K562 (cell line): ENCODE measurements around the gene COX15. TPM values are rescaled to one million over a fixed set of nuclear protein-coding genes. Genes with fewer than 3 reads are reported as not detected.

Source experiments
- ATAC-seq: fragments of 200-7000 bp; cut with Tn5 transposase; 3 replicates; pipeline ENCODE4 v1.9.1; 2020; ENCODE audit warnings: moderate library complexity
- BruUV-seq: library from RNA; stranded (reverse); fragments of 400-500 nt; replicated peaks from 2 replicates; lab custom pipeline; 2021; lab: Mats Ljungman, UMichigan
- CTCF ChIA-PET: fragments of 300-600 bp; formaldehyde crosslinking; extraction: SDS; loops from one replicate; lab custom pipeline; 2021; ENCODE audit warnings: low intra/inter-chr PET ratio; lab: Yijun Ruan, JAX
- POLR2A ChIA-PET: fragments of 300-600, 350-650 bp; sonication (Branson Sonifier 250); formaldehyde crosslinking; extraction: SDS; loops from one replicate; lab custom pipeline; 2021; ENCODE audit warnings: antibody characterized with exemption, inconsistent platforms; lab: Yijun Ruan, JAX
- DNase-seq, 4 experiments: peaks; one replicate each; pipeline versions ENCODE4 v3.0.0 to v3.0.0-alpha.2; 2011 to 2018; ENCODE audit warnings: low spot score in 3 of 4, mixed read lengths in 3 of 4; ENCODE audit errors: extremely low read depth in 1 of 4
- FAIRE-seq: peaks from 2 replicates; lab custom pipeline; 2011; peaks lifted over from hg19 to GRCh38; lab: Jason Lieb, UNC
- H2AFZ ChIP-seq: 2 replicates; pipeline ENCODE4 v1.6.0; 2011; ENCODE audit warnings: low read depth, low read length, control low read depth, inconsistent platforms
- H3K27ac ChIP-seq: fragments of 200-600 bp; 3 replicates; pipeline ENCODE4 v1.8.0; 2011; ENCODE audit warnings: low read depth, mild to moderate bottlenecking, control low read depth, inconsistent platforms, low read length, moderate library complexity, mixed read lengths; ENCODE audit errors: extremely low read depth
- H3K27me3 ChIP-seq, 2 experiments: fragments of 300-600 bp in 1 of 2; 2 replicates in 1 of 2; 3 replicates in 1 of 2; pipeline versions ENCODE4 v1.6.0 to v1.8.0; 2011; ENCODE audit warnings: inconsistent platforms in 2 of 2, low read length in 2 of 2, mild to moderate bottlenecking in 1 of 2, mixed read lengths in 1 of 2, moderate library complexity in 1 of 2; ENCODE audit not compliant: control insufficient read depth in 2 of 2, insufficient read depth in 2 of 2
- H3K36me3 ChIP-seq: fragments of 300-600 bp; 3 replicates; pipeline ENCODE4 v1.8.0; 2011; ENCODE audit warnings: mild to moderate bottlenecking, low read length, inconsistent platforms; ENCODE audit not compliant: control insufficient read depth, insufficient read depth
- H3K4me1 ChIP-seq, 2 experiments: fragments of 200-600 bp in 1 of 2; replicated peaks in 1 of 2; 2 replicates in 1 of 2; 3 replicates in 1 of 2; pipeline versions ENCODE4 v1.5.1 to v1.8.0; 2011; ENCODE audit warnings: inconsistent platforms in 2 of 2, low read length in 2 of 2, mild to moderate bottlenecking in 1 of 2, mixed read lengths in 1 of 2, moderate library complexity in 1 of 2; ENCODE audit not compliant: control insufficient read depth in 2 of 2, insufficient read depth in 2 of 2
- H3K4me2 ChIP-seq: 2 replicates; pipeline ENCODE4 v1.6.1; 2011; ENCODE audit warnings: low read length, control low read depth, inconsistent platforms, mixed read lengths; ENCODE audit not compliant: insufficient read depth
- H3K4me3 ChIP-seq: fragments of 200-600 bp; sonication (generic), shearing (Covaris generic); 2 replicates; pipeline ENCODE4 v1.5.1; 2016; ENCODE audit warnings: control low read depth, inconsistent platforms
- H3K79me2 ChIP-seq: fragments of 200-600 bp; 3 replicates; pipeline ENCODE4 v1.8.0; 2011; ENCODE audit warnings: low read length, inconsistent platforms; ENCODE audit not compliant: control insufficient read depth, insufficient read depth
- H3K9ac ChIP-seq, 2 experiments: 2 replicates each; pipeline versions ENCODE4 v1.6.0 to v1.6.1; 2011; ENCODE audit warnings: low read depth in 2 of 2, low read length in 2 of 2, control low read depth in 1 of 2, inconsistent platforms in 1 of 2, mild to moderate bottlenecking in 1 of 2, mixed read lengths in 1 of 2; ENCODE audit not compliant: insufficient read depth in 1 of 2
- H3K9me1 ChIP-seq: one replicate; pipeline ENCODE4 v1.6.0; 2011; ENCODE audit warnings: inconsistent platforms, mild to moderate bottlenecking, low read length, moderate library complexity; ENCODE audit not compliant: control insufficient read depth, insufficient read depth
- H3K9me3 ChIP-seq: replicated peaks from 2 replicates; pipeline ENCODE4 v1.5.1; 2011; ENCODE audit warnings: low read depth, low read length, inconsistent platforms; ENCODE audit not compliant: control insufficient read depth, insufficient read depth
- H4K20me1 ChIP-seq: replicated peaks from 2 replicates; pipeline ENCODE4 v1.6.1; 2011; ENCODE audit warnings: low read length, inconsistent platforms, mixed read lengths; ENCODE audit not compliant: control insufficient read depth, insufficient read depth
- ATF7 ChIP-seq: fragments of 450-650 bp; IDR thresholded peaks from 2 replicates; pipeline ENCODE4 v1.7.1; 2014; ENCODE audit warnings: mild to moderate bottlenecking, moderate library complexity
- C11orf30 ChIP-seq: fragments of 450-650 bp; IDR thresholded peaks from 2 replicates; pipeline ENCODE4 v1.6.1; 2016; ENCODE audit warnings: low read depth, mild to moderate bottlenecking
- DPF2 ChIP-seq: fragments of 450-650 bp; IDR thresholded peaks from 2 replicates; pipeline ENCODE4 v1.6.1; 2016
- EHMT2 ChIP-seq: fragments of 450-650 bp; IDR thresholded peaks from 2 replicates; pipeline ENCODE4 v1.6.1; 2018; ENCODE audit warnings: antibody characterized with exemption
- FOSL1 ChIP-seq: fragments of 200-800 bp; sonication (Bioruptor generic); conservative IDR thresholded peaks from 2 replicates; pipeline ENCODE4 v1.6.1; 2016; ENCODE audit warnings: missing genetic modification characterization, missing compliant biosample characterization
- GATAD2A ChIP-seq: fragments of 450-650 bp; IDR thresholded peaks from 2 replicates; pipeline ENCODE4 v1.6.1; 2017
- GTF2A2 ChIP-seq: IDR thresholded peaks from 2 replicates; pipeline ENCODE4 v1.6.1; 2016; ENCODE audit warnings: mild to moderate bottlenecking, missing genetic modification characterization, missing compliant biosample characterization
- HDAC2 ChIP-seq: fragments of 450-650 bp; IDR thresholded peaks from 2 replicates; pipeline ENCODE4 v1.6.1; 2016; ENCODE audit warnings: mild to moderate bottlenecking
- KAT7 ChIP-seq: sonication (generic); formaldehyde crosslinking; IDR thresholded peaks from 2 replicates; pipeline ENCODE4 v1.8.0; 2022; ENCODE audit warnings: missing genetic modification reagents, mild to moderate bottlenecking, borderline replicate concordance
- KDM1A ChIP-seq, 2 experiments: fragments of 450-650 bp; IDR thresholded peaks; 2 replicates each; pipeline ENCODE4 v1.6.1; 2016; ENCODE audit warnings: mild to moderate bottlenecking in 2 of 2
- MEIS2 ChIP-seq: fragments of 450-650 bp; IDR thresholded peaks from 2 replicates; pipeline ENCODE4 v1.6.1; 2014; ENCODE audit warnings: mild to moderate bottlenecking; ENCODE audit not compliant: partially characterized antibody
- NCOA4 ChIP-seq: fragments of 450-650 bp; IDR thresholded peaks from 2 replicates; pipeline ENCODE4 v1.6.1; 2018; ENCODE audit warnings: mild to moderate bottlenecking; ENCODE audit not compliant: partially characterized antibody
- NELFE ChIP-seq: IDR thresholded peaks from 2 replicates; pipeline ENCODE4 v1.6.1; 2011; ENCODE audit warnings: mild to moderate bottlenecking; ENCODE audit not compliant: insufficient read depth, insufficient read length
- NFE2 ChIP-seq: IDR thresholded peaks from 2 replicates; pipeline ENCODE4 v1.6.1; 2014; ENCODE audit warnings: antibody characterized with exemption, low read depth
- NR2F6 ChIP-seq: fragments of 450-650 bp; formaldehyde crosslinking; IDR thresholded peaks from 2 replicates; pipeline ENCODE4 v1.4.0; 2020; ENCODE audit warnings: mild to moderate bottlenecking
- SMARCE1 ChIP-seq: fragments of 450-650 bp; IDR thresholded peaks from 2 replicates; pipeline ENCODE4 v1.7.1; 2016; ENCODE audit warnings: mild to moderate bottlenecking
- TRIM24 ChIP-seq, 2 experiments: fragments of 450-650 bp; IDR thresholded peaks; 2 replicates each; pipeline ENCODE4 v1.6.1; 2016
- TRIM28 ChIP-seq: fragments of 450-650 bp; IDR thresholded peaks from 2 replicates; pipeline ENCODE4 v1.6.1; 2017
- ZNF253 ChIP-seq: fragments of 250-450 bp; sonication (Bioruptor Pico); conservative IDR thresholded peaks from 2 replicates; pipeline ENCODE4 v1.6.1; 2021; ENCODE audit warnings: mild to moderate bottlenecking
- ZNF316 ChIP-seq: fragments of 450-650 bp; IDR thresholded peaks from 2 replicates; pipeline ENCODE4 v1.6.1; 2016
- in situ Hi-C: fragments of 300-500 bp; cut with MboI; formaldehyde crosslinking; loops from 4 replicates; pipeline ENCODE4 v1.15.0; 2018; ENCODE audit warnings: inconsistent platforms, mixed read lengths
- intact Hi-C: fragments of 100-400 bp; cut with micrococcal nuclease; formaldehyde crosslinking; loops from 2 replicates; pipeline ENCODE4 v1.14.2; 2022
- polyA plus RNA-seq, 8 experiments: library from polyadenylated mRNA; depleted of rRNA in 4 of 8; stranded (reverse) in 5 of 8; unstranded in 3 of 8; fragments of >200 nt; fragmentation: Nextera tagmentation in 2 of 8; fragmentation: Illumina TruSeq in 1 of 8; extraction: Ambion mirVana in 2 of 8; extraction: Trizol in 1 of 8; gene quantifications; 2 replicates each; pipeline versions ENCODE4 v1.2.1 to v1.2.3, GENCODE V29; 2011 to 2014; ENCODE audit warnings: inconsistent platforms in 1 of 8, missing spikeins in 1 of 8
- total RNA-seq, 7 experiments: library from RNA; depleted of rRNA in 6 of 7; stranded (reverse); fragments of >200 nt in 6 of 7; fragmentation: Illumina TruSeq in 2 of 7; extraction: Trizol in 2 of 7; gene quantifications; 2 replicates each; pipeline versions ENCODE4 v1.2.1 to v1.2.3, GENCODE V29; 2011 to 2021; ENCODE audit warnings: low replicate concordance in 1 of 7
- TF ChIP-seq, protein P1 (sequence below): IDR thresholded peaks from 2 replicates; pipeline ENCODE4 v1.6.1; 2012; ENCODE audit warnings: low read depth, low read length, improper control_type of control experiment, borderline replicate concordance
- TF ChIP-seq, protein P2 (sequence below), 2 experiments: fragments of 450-650 bp in 1 of 2; sonication (generic) in 1 of 2; formaldehyde crosslinking in 1 of 2; IDR thresholded peaks in 1 of 2; conservative IDR thresholded peaks in 1 of 2; 2 replicates each; pipeline versions ENCODE4 v1.6.1 to v1.8.1; 2016 to 2023; ENCODE audit warnings: mild to moderate bottlenecking in 2 of 2, moderate library complexity in 2 of 2, inconsistent platforms in 1 of 2, missing genetic modification reagents in 1 of 2
- TF ChIP-seq, protein P3 (sequence below): fragments of 150-350 bp; conservative IDR thresholded peaks from 2 replicates; pipeline ENCODE4 v1.6.1; 2014; ENCODE audit warnings: low read length

COX15 gene
- total and polyA plus RNA-seq, 9 of the 15 experiments (the other 6 are each of a cell fraction or from before 2014, with no cell fraction given): 17.4 to 45.1 (median 23.7) TPM

DNA sequence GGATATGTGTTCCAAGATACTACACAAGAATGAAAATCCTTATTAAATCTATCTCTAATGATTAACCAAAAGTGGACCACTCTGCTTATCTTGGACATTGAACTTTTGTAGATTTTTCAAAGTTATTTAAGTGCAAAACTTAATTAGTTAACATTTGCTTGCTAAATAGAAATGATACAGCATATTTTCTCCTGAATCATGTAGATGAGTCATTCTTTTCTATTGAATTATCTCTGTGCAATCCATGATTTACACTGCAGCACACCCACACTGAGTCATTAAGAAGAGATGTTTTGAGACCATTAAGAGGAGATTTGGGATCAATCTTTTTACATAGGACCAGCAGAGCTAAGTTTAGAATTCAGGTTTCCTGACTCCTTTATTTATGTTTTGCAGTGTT lies 43.9 kb upstream of the COX15 start:
- peak in 2 of 4 experiments; percentile 24 to 25 for DNase-seq
- Histone ChIP-seq H3K4me1 (no peaks in the 10 kb centered on the region; a peak in 1 of 5 replicates), H3K4me2 (no peak overlapping the region), H3K36me3 (no peaks in the 10 kb centered on the region), H3K27me3 (no peaks in the 10 kb centered on the region), H3K9me3 (no peaks in the 10 kb centered on the region), H3K4me3 (no peak overlapping the region), H2AFZ (no peak overlapping the region), H4K20me1 (no peaks in the 10 kb centered on the region), H3K27ac (no peak overlapping the region), H3K79me2 (no peaks in the 10 kb centered on the region), H3K9ac (no peak overlapping the region), H3K9me1 (no peaks in the 10 kb centered on the region)
- ATAC-seq: no peak
- no peak for FAIRE-seq
- ChIA-PET CTCF (no interaction called here), POLR2A (no interaction called here)
- in situ Hi-C loops (no loop called here), intact Hi-C loops (no loop called here)
- BruUV-seq: no TSS peak
- TF ChIP-seq TRIM24 (IDR thresholded peaks at IDR 0.05): peak; percentile 75 to 78
- TF ChIP-seq DPF2: peak; percentile 83
- TF ChIP-seq NCOA4: no peak
- TF ChIP-seq, protein P1, sequence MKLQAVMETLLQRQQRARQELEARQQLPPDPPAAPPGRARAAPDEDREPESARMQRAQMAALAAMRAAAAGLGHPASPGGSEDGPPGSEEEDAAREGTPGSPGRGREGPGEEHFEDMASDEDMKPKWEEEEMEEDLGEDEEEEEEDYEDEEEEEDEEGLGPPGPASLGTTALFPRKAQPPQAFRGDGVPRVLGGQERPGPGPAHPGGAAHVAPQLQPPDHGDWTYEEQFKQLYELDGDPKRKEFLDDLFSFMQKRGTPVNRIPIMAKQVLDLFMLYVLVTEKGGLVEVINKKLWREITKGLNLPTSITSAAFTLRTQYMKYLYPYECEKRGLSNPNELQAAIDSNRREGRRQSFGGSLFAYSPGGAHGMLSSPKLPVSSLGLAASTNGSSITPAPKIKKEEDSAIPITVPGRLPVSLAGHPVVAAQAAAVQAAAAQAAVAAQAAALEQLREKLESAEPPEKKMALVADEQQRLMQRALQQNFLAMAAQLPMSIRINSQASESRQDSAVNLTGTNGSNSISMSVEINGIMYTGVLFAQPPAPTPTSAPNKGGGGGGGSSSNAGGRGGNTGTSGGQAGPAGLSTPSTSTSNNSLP: peak; percentile 82; the same call in 1 of the 2 replicates
- peak; percentile 95 for TF ChIP-seq ZNF316
- TF ChIP-seq GATAD2A: no peak
- TF ChIP-seq TRIM28: no peak
- TF ChIP-seq NR2F6: no peak
- TF ChIP-seq, protein P2, sequence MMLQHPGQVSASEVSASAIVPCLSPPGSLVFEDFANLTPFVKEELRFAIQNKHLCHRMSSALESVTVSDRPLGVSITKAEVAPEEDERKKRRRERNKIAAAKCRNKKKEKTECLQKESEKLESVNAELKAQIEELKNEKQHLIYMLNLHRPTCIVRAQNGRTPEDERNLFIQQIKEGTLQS (IDR thresholded peaks at IDR 0.05): peak; percentile 96
- TF ChIP-seq, protein P2 (CRISPR knock-in tag; conservative IDR thresholded peaks at IDR 0.05): no peak
- TF ChIP-seq KDM1A (IDR thresholded peaks at IDR 0.05): peak; percentile 85 to 89
- TF ChIP-seq FOSL1 (tag): peak; percentile 98
- TF ChIP-seq HDAC2: 0 out of 2 replicates have a peak, but pooled peaks have one; percentile 57
- TF ChIP-seq C11orf30: peak; percentile 95
- no peak for TF ChIP-seq NELFE
- 0 out of 2 replicates have a peak, but pooled peaks have one; percentile 23 for TF ChIP-seq ATF7
- TF ChIP-seq GTF2A2 (tag): no peak
- peak; percentile 94 for TF ChIP-seq NFE2
- TF ChIP-seq SMARCE1: peak; percentile 86
- TF ChIP-seq KAT7: no peak
- peak; percentile 85 for TF ChIP-seq MEIS2
- TF ChIP-seq ZNF253 (CRISPR knock-in tag): no peak
- TF ChIP-seq, protein P3, sequence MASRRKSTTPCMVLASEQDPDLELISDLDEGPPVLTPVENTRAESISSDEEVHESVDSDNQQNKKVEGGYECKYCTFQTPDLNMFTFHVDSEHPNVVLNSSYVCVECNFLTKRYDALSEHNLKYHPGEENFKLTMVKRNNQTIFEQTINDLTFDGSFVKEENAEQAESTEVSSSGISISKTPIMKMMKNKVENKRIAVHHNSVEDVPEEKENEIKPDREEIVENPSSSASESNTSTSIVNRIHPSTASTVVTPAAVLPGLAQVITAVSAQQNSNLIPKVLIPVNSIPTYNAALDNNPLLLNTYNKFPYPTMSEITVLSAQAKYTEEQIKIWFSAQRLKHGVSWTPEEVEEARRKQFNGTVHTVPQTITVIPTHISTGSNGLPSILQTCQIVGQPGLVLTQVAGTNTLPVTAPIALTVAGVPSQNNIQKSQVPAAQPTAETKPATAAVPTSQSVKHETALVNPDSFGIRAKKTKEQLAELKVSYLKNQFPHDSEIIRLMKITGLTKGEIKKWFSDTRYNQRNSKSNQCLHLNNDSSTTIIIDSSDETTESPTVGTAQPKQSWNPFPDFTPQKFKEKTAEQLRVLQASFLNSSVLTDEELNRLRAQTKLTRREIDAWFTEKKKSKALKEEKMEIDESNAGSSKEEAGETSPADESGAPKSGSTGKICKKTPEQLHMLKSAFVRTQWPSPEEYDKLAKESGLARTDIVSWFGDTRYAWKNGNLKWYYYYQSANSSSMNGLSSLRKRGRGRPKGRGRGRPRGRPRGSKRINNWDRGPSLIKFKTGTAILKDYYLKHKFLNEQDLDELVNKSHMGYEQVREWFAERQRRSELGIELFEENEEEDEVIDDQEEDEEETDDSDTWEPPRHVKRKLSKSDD: no peak
- peak; percentile 74 for TF ChIP-seq EHMT2
